Measurements from ENCODE around the gene NUDT21. TPM values are rescaled to one million over a fixed set of nuclear protein-coding genes. Genes with fewer than 3 reads are reported as not detected.
"Not testable (repeated sequence)": the region's sequence is repeated elsewhere in the genome, so short reads cannot be mapped to it uniquely, and the experiment has no call there.

Gene NUDT21
- total RNA-seq, 1 experiment from 2014 or later: 305 TPM

DNA sequence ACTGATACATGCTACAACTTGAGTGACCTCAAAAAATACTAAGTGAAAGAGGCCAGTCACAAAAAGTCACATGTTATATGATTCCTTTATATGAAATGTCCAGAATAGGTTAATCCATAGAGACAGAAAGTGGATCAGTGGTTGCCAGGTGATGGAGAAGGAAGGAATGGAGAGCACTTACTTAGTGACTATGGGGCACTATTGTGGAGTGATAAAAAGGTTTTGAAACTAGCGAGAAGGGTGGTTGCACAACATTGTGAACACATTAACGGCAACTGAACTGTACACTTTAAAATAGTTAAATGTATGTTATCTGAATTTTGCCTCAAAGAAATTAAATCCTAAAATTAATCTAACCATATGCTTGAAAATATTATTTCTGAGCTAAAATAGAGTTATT is 51.6 kb downstream of the NUDT21 start:
- no TSS peak for BruUV-seq (replicated peaks)
- no peak for DNase-seq
- POLR2A ChIA-PET: no interaction called here
- Mint-ChIP-seq H3K36me3 (ENCODE audit: insufficient read depth, unreplicated experiment) (peaks cover 46% of the 10 kb centered on the region), H3K4me1 (ENCODE audit: low read depth, unreplicated experiment) (no peaks in the 10 kb centered on the region), H3K27me3 (ENCODE audit: insufficient read depth, unreplicated experiment) (no peaks in the 10 kb centered on the region), H3K9me3 (ENCODE audit: unreplicated experiment) (no peaks in the 10 kb centered on the region), H3K4me3 (ENCODE audit: unreplicated experiment) (no peak overlapping the region), H3K27ac (ENCODE audit: unreplicated experiment) (no peak overlapping the region)
- Histone ChIP-seq H3K4me1 (no peaks in the 10 kb centered on the region), H3K36me3 (ENCODE audit: control insufficient read depth, insufficient read depth, low read length) (no peaks in the 10 kb centered on the region; the same call in 1 of the 2 replicates), H3K4me3 (ENCODE audit: low read depth, low read length) (no peak overlapping the region), H3K27me3 (replicated peaks; ENCODE audit: control insufficient read depth, insufficient read depth, low read length) (no peaks in the 10 kb centered on the region), H3K9me3 (no peaks in the 10 kb centered on the region)
- CTCF ChIA-PET: no interaction called here
- intact Hi-C loops (cut with micrococcal nuclease; ENCODE audit: unreplicated experiment): no loop called here
- TF ChIP-seq, protein P1, sequence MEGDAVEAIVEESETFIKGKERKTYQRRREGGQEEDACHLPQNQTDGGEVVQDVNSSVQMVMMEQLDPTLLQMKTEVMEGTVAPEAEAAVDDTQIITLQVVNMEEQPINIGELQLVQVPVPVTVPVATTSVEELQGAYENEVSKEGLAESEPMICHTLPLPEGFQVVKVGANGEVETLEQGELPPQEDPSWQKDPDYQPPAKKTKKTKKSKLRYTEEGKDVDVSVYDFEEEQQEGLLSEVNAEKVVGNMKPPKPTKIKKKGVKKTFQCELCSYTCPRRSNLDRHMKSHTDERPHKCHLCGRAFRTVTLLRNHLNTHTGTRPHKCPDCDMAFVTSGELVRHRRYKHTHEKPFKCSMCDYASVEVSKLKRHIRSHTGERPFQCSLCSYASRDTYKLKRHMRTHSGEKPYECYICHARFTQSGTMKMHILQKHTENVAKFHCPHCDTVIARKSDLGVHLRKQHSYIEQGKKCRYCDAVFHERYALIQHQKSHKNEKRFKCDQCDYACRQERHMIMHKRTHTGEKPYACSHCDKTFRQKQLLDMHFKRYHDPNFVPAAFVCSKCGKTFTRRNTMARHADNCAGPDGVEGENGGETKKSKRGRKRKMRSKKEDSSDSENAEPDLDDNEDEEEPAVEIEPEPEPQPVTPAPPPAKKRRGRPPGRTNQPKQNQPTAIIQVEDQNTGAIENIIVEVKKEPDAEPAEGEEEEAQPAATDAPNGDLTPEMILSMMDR (IDR thresholded peaks at IDR 0.05; ENCODE audit: insufficient read depth in 1 of 2, low read depth in 1 of 2, low read length in 1 of 2, severe bottlenecking in 1 of 2, unreplicated experiment in 1 of 2): no peak

DNA sequence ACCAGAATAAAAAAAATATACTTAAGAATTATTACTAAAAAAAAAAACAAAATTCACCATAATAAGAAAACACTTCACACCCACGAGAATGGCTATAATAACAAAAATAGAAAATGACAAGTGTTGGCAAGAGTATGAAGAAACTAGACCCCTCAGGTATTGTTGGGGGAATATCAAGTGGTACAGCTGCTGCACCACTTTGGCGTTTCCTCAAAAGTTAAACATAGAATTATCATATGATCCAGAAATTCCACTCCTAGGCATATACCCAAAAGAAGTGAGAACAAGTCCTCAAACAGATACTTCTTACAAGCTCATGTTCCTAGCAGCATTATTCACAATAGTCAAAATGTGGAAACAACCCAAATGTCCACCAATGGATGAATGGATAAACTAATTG is 52.1 kb downstream of the NUDT21 start:
- no peaks in the 10 kb centered on the region for H3K27me3 Mint-ChIP-seq (ENCODE audit: insufficient read depth, unreplicated experiment)

DNA sequence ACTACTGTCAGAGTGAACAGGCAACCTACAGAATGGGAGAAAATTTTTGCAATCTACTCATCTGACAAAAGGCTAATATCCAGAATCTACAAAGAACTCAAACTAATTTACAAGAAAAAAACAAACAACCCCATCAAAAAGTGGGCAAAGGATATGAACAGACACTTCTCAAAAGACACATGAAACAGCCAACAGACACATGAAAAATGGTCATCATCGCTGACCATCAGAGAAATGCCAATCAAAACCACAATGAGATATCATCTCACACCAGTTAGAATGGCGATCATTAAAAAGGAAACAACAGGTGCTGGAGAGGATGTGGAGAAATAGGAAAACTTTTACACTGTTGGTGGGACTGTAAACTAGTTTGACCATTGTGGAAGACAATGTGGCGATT is 54.4 kb downstream of the NUDT21 start:
- H3K4me3 Mint-ChIP-seq (ENCODE audit: unreplicated experiment); H3K4me1 Mint-ChIP-seq (ENCODE audit: low read depth, unreplicated experiment); H3K36me3 ChIP-seq (ENCODE audit: control insufficient read depth, insufficient read depth, low read length); H3K27me3 Mint-ChIP-seq (ENCODE audit: insufficient read depth, unreplicated experiment); H3K4me3 ChIP-seq (ENCODE audit: low read depth, low read length); BruUV-seq (replicated peaks); H3K27me3 ChIP-seq (replicated peaks; ENCODE audit: control insufficient read depth, insufficient read depth, low read length); POLR2A ChIA-PET; H3K27ac Mint-ChIP-seq (ENCODE audit: unreplicated experiment); intact Hi-C loops (cut with micrococcal nuclease; ENCODE audit: unreplicated experiment); CTCF ChIA-PET; H3K4me1 ChIP-seq; H3K9me3 Mint-ChIP-seq (ENCODE audit: unreplicated experiment); DNase-seq; H3K9me3 ChIP-seq: not testable (repeated sequence)
- peaks cover 61% of the 10 kb centered on the region for H3K36me3 Mint-ChIP-seq (ENCODE audit: insufficient read depth, unreplicated experiment)

More for the DNA sequence above, 52.1 kb downstream of the NUDT21 start:
- H3K4me1 ChIP-seq: no peaks in the 10 kb centered on the region
- intact Hi-C loops (cut with micrococcal nuclease; ENCODE audit: unreplicated experiment): no loop called here
- no peaks in the 10 kb centered on the region for H3K27me3 ChIP-seq (replicated peaks; ENCODE audit: control insufficient read depth, insufficient read depth, low read length)
- no peak overlapping the region for H3K4me3 ChIP-seq (ENCODE audit: low read depth, low read length)
- TF ChIP-seq, protein P1 (IDR thresholded peaks at IDR 0.05; ENCODE audit: insufficient read depth in 1 of 2, low read depth in 1 of 2, low read length in 1 of 2, severe bottlenecking in 1 of 2, unreplicated experiment in 1 of 2): no peak
- H3K9me3 Mint-ChIP-seq (ENCODE audit: unreplicated experiment): no peaks in the 10 kb centered on the region
- DNase-seq: no peak
- H3K36me3 Mint-ChIP-seq (ENCODE audit: insufficient read depth, unreplicated experiment): peaks cover 47% of the 10 kb centered on the region
- no TSS peak for BruUV-seq (replicated peaks)
- no peak overlapping the region for H3K27ac Mint-ChIP-seq (ENCODE audit: unreplicated experiment)
- H3K9me3 ChIP-seq: no peaks in the 10 kb centered on the region
- H3K4me3 Mint-ChIP-seq (ENCODE audit: unreplicated experiment): no peak overlapping the region
- POLR2A ChIA-PET: no interaction called here
- CTCF ChIA-PET: no interaction called here
- no peaks in the 10 kb centered on the region; the same call in 1 of the 2 replicates for H3K36me3 ChIP-seq (ENCODE audit: control insufficient read depth, insufficient read depth, low read length)
- no peaks in the 10 kb centered on the region for H3K4me1 Mint-ChIP-seq (ENCODE audit: low read depth, unreplicated experiment)

DNA sequence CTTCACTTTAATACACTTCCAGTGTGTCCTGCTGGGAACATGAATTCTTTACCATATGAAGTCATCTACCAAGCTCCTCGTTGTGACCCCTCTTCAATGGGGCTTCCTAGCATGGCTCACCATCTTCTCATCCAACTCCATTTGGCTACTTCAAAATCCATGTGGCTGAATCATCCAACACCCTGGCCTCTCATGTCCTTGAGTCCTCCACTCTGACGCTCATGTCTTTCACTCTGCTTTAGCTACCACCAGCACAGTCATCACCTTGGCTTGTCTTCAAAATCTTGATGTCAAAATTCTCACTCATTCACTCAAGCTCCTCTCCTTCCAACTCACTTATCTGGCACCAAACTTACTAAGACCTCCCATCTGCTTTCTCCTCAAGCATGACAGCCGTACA is 61.6 kb downstream of the NUDT21 start:
- BruUV-seq (replicated peaks): no TSS peak
- no peaks in the 10 kb centered on the region for H3K27me3 ChIP-seq (replicated peaks; ENCODE audit: control insufficient read depth, insufficient read depth, low read length)
- no peaks in the 10 kb centered on the region for H3K27me3 Mint-ChIP-seq (ENCODE audit: insufficient read depth, unreplicated experiment)
- H3K4me1 Mint-ChIP-seq (ENCODE audit: low read depth, unreplicated experiment): no peaks in the 10 kb centered on the region
- no peak overlapping the region for H3K27ac Mint-ChIP-seq (ENCODE audit: unreplicated experiment)
- ChIA-PET CTCF (no interaction called here), POLR2A (no interaction called here)
- no peak for DNase-seq
- TF ChIP-seq, protein P1 (IDR thresholded peaks at IDR 0.05; ENCODE audit: insufficient read depth in 1 of 2, low read depth in 1 of 2, low read length in 1 of 2, severe bottlenecking in 1 of 2, unreplicated experiment in 1 of 2): no peak
- H3K36me3 Mint-ChIP-seq (ENCODE audit: insufficient read depth, unreplicated experiment): peaks cover 56% of the 10 kb centered on the region
- H3K9me3 ChIP-seq: no peaks in the 10 kb centered on the region
- H3K9me3 Mint-ChIP-seq (ENCODE audit: unreplicated experiment): no peaks in the 10 kb centered on the region
- H3K4me3 ChIP-seq (ENCODE audit: low read depth, low read length): no peak overlapping the region
- H3K4me3 Mint-ChIP-seq (ENCODE audit: unreplicated experiment): no peak overlapping the region
- H3K36me3 ChIP-seq (ENCODE audit: control insufficient read depth, insufficient read depth, low read length): peaks cover 2% of the 10 kb centered on the region
- intact Hi-C loops (cut with micrococcal nuclease; ENCODE audit: unreplicated experiment): no loop called here
- no peaks in the 10 kb centered on the region for H3K4me1 ChIP-seq
